HG03354 (cell line): ENCODE data around the gene PRX.
"Not testable (repeated sequence)": the region's sequence is repeated elsewhere in the genome, so short reads cannot be mapped to it uniquely, and the experiment has no call there.

Experiments used
- ATAC-seq: cut with Tn5 transposase; IDR thresholded peaks from one replicate; pipeline ENCODE4 v1.9.1; 2021; ENCODE audit warnings: mild to moderate bottlenecking; ENCODE audit not compliant: unreplicated experiment, poor library complexity, severe bottlenecking

PRX gene

GRCh38 chr19:40413291-40413845 lies at the start of gene PRX:
PRX (minus strand) TSS chr19:40413378; CDS start chr19:40407932, 5,446 bp downstream.
- ATAC-seq, result no peak

- no peak for ATAC-seq
Observed at GRCh38 chr19:40461669-40462221, 48.6 kb upstream of the PRX start.

- no peak for ATAC-seq
Observed at GRCh38 chr19:40460185-40460584, 47.0 kb upstream of the PRX start.

- no peak for ATAC-seq
Observed at GRCh38 chr19:40458597-40458974, 45.4 kb upstream of the PRX start.

GRCh38 chr19:40457953-40458596 lies 44.9 kb upstream of the PRX start:
- ATAC-seq, result no peak

GRCh38 chr19:40457048-40457447 lies 43.9 kb upstream of the PRX start:
- no peak for ATAC-seq

GRCh38 chr19:40453943-40454342 lies 40.8 kb upstream of the PRX start:
- not testable (repeated sequence) for ATAC-seq

- no peak for ATAC-seq
Observed at GRCh38 chr19:40453151-40453735, 40.1 kb upstream of the PRX start.

GRCh38 chr19:40452016-40452415 lies 38.8 kb upstream of the PRX start:
- no peak for ATAC-seq

GRCh38 chr19:40450664-40451063 lies 37.5 kb upstream of the PRX start:
- no peak for ATAC-seq

GRCh38 chr19:40449506-40449905 lies 36.3 kb upstream of the PRX start:
- no peak for ATAC-seq

GRCh38 chr19:40446263-40446784 lies 33.1 kb upstream of the PRX start:
- ATAC-seq, result no peak

GRCh38 chr19:40445780-40446262 lies 32.6 kb upstream of the PRX start:
- ATAC-seq, result no peak

- ATAC-seq, result no peak
Observed at GRCh38 chr19:40444825-40445312, 31.7 kb upstream of the PRX start.

GRCh38 chr19:40444000-40444824 lies 31.0 kb upstream of the PRX start, which contains the start of gene SERTAD3:
SERTAD3 (minus strand) TSS chr19:40444335; CDS start chr19:40442080, 2,255 bp downstream.
- ATAC-seq, result peak; percentile 65

- peak; percentile 73 for ATAC-seq
Observed at GRCh38 chr19:40443131-40443999, 30.2 kb upstream of the PRX start.

GRCh38 chr19:40442328-40443130 lies 29.4 kb upstream of the PRX start:
- no peak for ATAC-seq

- no peak for ATAC-seq
Observed at GRCh38 chr19:40441719-40442253, 28.6 kb upstream of the PRX start.
